ENCODE results near the gene TJAP1. TPM values are rescaled to one million over a fixed set of nuclear protein-coding genes. Genes with fewer than 3 reads are reported as not detected.
A peak's percentile ranks its signal among the peaks of the same experiment; 100 is the strongest.
"Not testable (repeated sequence)": the region's sequence is repeated elsewhere in the genome, so short reads cannot be mapped to it uniquely, and the experiment has no call there.

The TJAP1 gene
- total RNA-seq, 1 donor from 2014 or later: 31.0 TPM

GRCh38 chr6:43497689-43498088 is 20.3 kb downstream of the TJAP1 start:
- Mint-ChIP-seq H3K27me3 (ENCODE audit: low read depth) (no peaks in the 10 kb centered on the region), H3K9me3 (ENCODE audit: low read depth) (no peaks in the 10 kb centered on the region), H3K4me3 (ENCODE audit: unreplicated experiment) (no peak overlapping the region), H3K27ac (ENCODE audit: unreplicated experiment) (no peak overlapping the region), H3K36me3 (ENCODE audit: low read depth) (peaks cover 16% of the 10 kb centered on the region), H3K4me1 (ENCODE audit: low read depth) (peaks cover 41% of the 10 kb centered on the region)
- DNase-seq (ENCODE audit: low spot score): no peak
- TF ChIP-seq CTCF (IDR thresholded peaks at IDR 0.05): no peak

- not testable (repeated sequence) for H3K4me3 Mint-ChIP-seq (ENCODE audit: unreplicated experiment); H3K27ac Mint-ChIP-seq (ENCODE audit: unreplicated experiment); H3K27me3 Mint-ChIP-seq (ENCODE audit: low read depth); DNase-seq (ENCODE audit: low spot score); H3K9me3 Mint-ChIP-seq (ENCODE audit: low read depth)
- Mint-ChIP-seq H3K36me3 (ENCODE audit: low read depth) (peaks cover 18% of the 10 kb centered on the region), H3K4me1 (ENCODE audit: low read depth) (peaks cover 35% of the 10 kb centered on the region)
These were observed 20.9 kb downstream of the TJAP1 start for GRCh38 chr6:43498291-43498690.

GRCh38 chr6:43499028-43499815 is 21.9 kb downstream of the TJAP1 start:
- Mint-ChIP-seq H3K4me3 (ENCODE audit: unreplicated experiment) (no peak overlapping the region), H3K36me3 (ENCODE audit: low read depth) (peaks cover 22% of the 10 kb centered on the region), H3K4me1 (ENCODE audit: low read depth) (peaks cover 35% of the 10 kb centered on the region), H3K27me3 (ENCODE audit: low read depth) (no peaks in the 10 kb centered on the region), H3K27ac (ENCODE audit: unreplicated experiment) (no peak overlapping the region), H3K9me3 (ENCODE audit: low read depth) (no peaks in the 10 kb centered on the region)
- no peak for TF ChIP-seq CTCF (IDR thresholded peaks at IDR 0.05)
- DNase-seq (ENCODE audit: low spot score): no peak

- Mint-ChIP-seq H3K27me3 (ENCODE audit: low read depth) (no peaks in the 10 kb centered on the region), H3K9me3 (ENCODE audit: low read depth) (no peaks in the 10 kb centered on the region), H3K4me1 (ENCODE audit: low read depth) (peaks cover 25% of the 10 kb centered on the region), H3K36me3 (ENCODE audit: low read depth) (peaks cover 23% of the 10 kb centered on the region), H3K27ac (ENCODE audit: unreplicated experiment) (no peak overlapping the region), H3K4me3 (ENCODE audit: unreplicated experiment) (no peak overlapping the region)
- no peak for TF ChIP-seq CTCF (IDR thresholded peaks at IDR 0.05)
- DNase-seq (ENCODE audit: low spot score): no peak
These were observed 23.6 kb downstream of the TJAP1 start for GRCh38 chr6:43500921-43501320.

- Mint-ChIP-seq H3K36me3 (ENCODE audit: low read depth) (peaks cover 23% of the 10 kb centered on the region), H3K4me1 (ENCODE audit: low read depth) (peaks cover 8% of the 10 kb centered on the region), H3K9me3 (ENCODE audit: low read depth) (no peaks in the 10 kb centered on the region), H3K27me3 (ENCODE audit: low read depth) (no peaks in the 10 kb centered on the region), H3K4me3 (ENCODE audit: unreplicated experiment) (no peak overlapping the region), H3K27ac (ENCODE audit: unreplicated experiment) (peak overlapping the region; percentile 27)
- no peak for TF ChIP-seq CTCF (IDR thresholded peaks at IDR 0.05)
- DNase-seq (ENCODE audit: low spot score): no peak
These were observed 25.3 kb downstream of the TJAP1 start for GRCh38 chr6:43502666-43503065.

- Mint-ChIP-seq H3K36me3 (ENCODE audit: low read depth) (peaks cover 23% of the 10 kb centered on the region), H3K4me3 (ENCODE audit: unreplicated experiment) (no peak overlapping the region), H3K27me3 (ENCODE audit: low read depth) (no peaks in the 10 kb centered on the region), H3K27ac (ENCODE audit: unreplicated experiment) (no peak overlapping the region), H3K4me1 (ENCODE audit: low read depth) (peaks cover 5% of the 10 kb centered on the region), H3K9me3 (ENCODE audit: low read depth) (no peaks in the 10 kb centered on the region)
- no peak for DNase-seq (ENCODE audit: low spot score)
- TF ChIP-seq CTCF (IDR thresholded peaks at IDR 0.05): no peak
These were observed 26.1 kb downstream of the TJAP1 start for GRCh38 chr6:43503443-43503842.

All from chondrocyte (in vitro differentiated cells).